ENCODE measurements around the gene FOXB1. TPM values are rescaled to one million over a fixed set of nuclear protein-coding genes. Genes with fewer than 3 reads are reported as not detected.

The FOXB1 gene
- polyA plus RNA-seq, 3 donors = not detected

GRCh38 chr15:60054472-60054871, 50.4 kb downstream of the FOXB1 start:
- H2AFZ ChIP-seq (ENCODE audit: insufficient read depth, low read depth, low read length, poor library complexity, severe bottlenecking) = no peak overlapping the region
- H3K27ac ChIP-seq (ENCODE audit: low read depth in 1 of 2, low read length in 2 of 2) = no peak overlapping the region
- Mint-ChIP-seq H3K4me3 (no peak overlapping the region), H3K27me3 (ENCODE audit: low read depth in 3 of 3) (peaks cover 0 to 4% (median under 1%) of the 10 kb centered on the region in 3 donors), H3K36me3 (no peaks in the 10 kb centered on the region), H3K9me3 (peaks cover 8 to 17% (median 12%) of the 10 kb centered on the region in 7 donors), H3K4me1 (no peaks in the 10 kb centered on the region), H3K27ac (no peak overlapping the region)
- intact Hi-C loops (cut with micrococcal nuclease) = no loop called here
- H3K4me1 ChIP-seq (ENCODE audit: control insufficient read depth in 1 of 2, insufficient read depth in 2 of 2, low read length in 2 of 2) = no peaks in the 10 kb centered on the region
- TF ChIP-seq CTCF (IDR thresholded peaks at IDR 0.05) = no peak
- no peak overlapping the region for H3K4me2 ChIP-seq (replicated peaks; ENCODE audit: extremely low read depth, low read length, poor library complexity, severe bottlenecking)
- no peaks in the 10 kb centered on the region for H3K79me2 ChIP-seq (ENCODE audit: insufficient read depth, low read length)
- H3K9ac ChIP-seq (ENCODE audit: insufficient read depth, low read length, poor library complexity, severe bottlenecking) = no peak overlapping the region
- DNase-seq = no peak
- 100% methylated on average over 2 of the region's 2 CpGs for WGBS (ENCODE audit: insufficient coverage)
- H3K4me3 ChIP-seq (replicated peaks in 1 of 3; ENCODE audit: low read depth in 2 of 3, low read length in 3 of 3) = no peak overlapping the region
- H3K9me3 ChIP-seq (replicated peaks in 1 of 2; ENCODE audit: control insufficient read depth in 1 of 2, insufficient read depth in 1 of 2, low read length in 2 of 2) = peaks cover 0 to 3% of the 10 kb centered on the region in 2 donors
- no peaks in the 10 kb centered on the region for H3K27me3 ChIP-seq (ENCODE audit: control insufficient read depth in 2 of 2, insufficient read depth in 2 of 2, low read length in 2 of 2)
- no peaks in the 10 kb centered on the region for H4K20me1 ChIP-seq (ENCODE audit: insufficient read depth, low read length)
- H3K36me3 ChIP-seq (replicated peaks in 1 of 2; ENCODE audit: control insufficient read depth in 1 of 2, insufficient read depth in 2 of 2, low read length in 2 of 2) = no peaks in the 10 kb centered on the region

All from CD14-positive monocyte (primary cell).